Lower leg skin (tissue), 3 donors: ENCODE data around the gene NECTIN4.

Source experiments
- CTCF ChIP-seq, 3 donors: fragments of 450-650 bp; IDR thresholded peaks; one replicate each; pipeline ENCODE4 v1.5.1; 2016; ENCODE audit warnings: antibody characterized with exemption in 3 of 3, mild to moderate bottlenecking in 3 of 3, moderate library complexity in 2 of 3
- POLR2A ChIP-seq, 2 donors: fragments of 450-650 bp; IDR thresholded peaks; one replicate each; pipeline ENCODE4 v1.6.1; 2016 to 2017; ENCODE audit warnings: antibody characterized with exemption in 2 of 2, mild to moderate bottlenecking in 1 of 2, moderate library complexity in 1 of 2

DNA sequence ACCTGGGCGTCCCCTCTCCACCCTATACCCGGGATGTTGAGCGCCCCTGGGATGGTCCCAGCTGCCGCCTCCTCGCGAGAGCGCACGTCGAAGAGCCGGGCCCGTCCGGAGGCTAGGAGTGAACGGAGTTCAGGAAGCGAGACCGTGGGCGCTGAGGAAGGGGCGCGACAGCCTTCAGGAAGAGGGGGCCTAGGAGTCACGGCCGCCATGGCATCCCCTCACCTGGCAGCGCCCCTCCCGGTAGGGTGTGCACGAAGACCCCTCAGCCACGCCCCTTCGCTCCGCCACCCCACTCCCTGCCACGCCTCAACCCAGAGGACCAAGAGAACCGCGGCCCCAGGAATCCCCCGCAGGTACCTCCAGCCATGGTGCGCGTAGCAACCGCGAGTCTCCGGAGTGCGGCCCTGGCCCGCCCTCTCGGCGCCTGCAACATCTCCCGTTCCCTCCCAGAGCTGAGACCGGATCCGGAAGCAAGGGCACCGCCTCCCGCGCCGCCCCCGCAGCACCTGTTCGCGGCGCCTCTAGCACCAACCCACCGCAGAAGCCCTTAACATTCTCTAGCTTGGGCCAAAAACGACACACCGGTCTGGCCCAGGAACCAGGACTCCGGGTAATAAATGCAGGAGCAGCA, 50.7 kb downstream of the NECTIN4 start, which contains the start of gene TSTD1:
- TF ChIP-seq CTCF (IDR thresholded peaks at IDR 0.05) (no peak), POLR2A (IDR thresholded peaks at IDR 0.05) (no peak)
